Tibial artery (tissue), 4 donors: ENCODE data around the gene PDE11A.

ENCODE experiments used
- DNase-seq, 2 donors: peaks; one replicate each; pipeline ENCODE4 v3.0.0-alpha.2; 2019
- H3K27ac ChIP-seq, 2 donors: fragments of 200-600 bp; sonication (generic) in 1 of 2; 1 replicate in 1 of 2; 2 replicates in 1 of 2; pipeline ENCODE4 v1.5.1; 2018 to 2019; ENCODE audit warnings: mild to moderate bottlenecking in 1 of 2
- H3K27me3 ChIP-seq, 2 donors: fragments of 200-600 bp; sonication (generic) in 1 of 2; one replicate each; pipeline versions ENCODE4 v1.5.1 to v1.6.0; 2016 to 2019
- H3K36me3 ChIP-seq, 3 donors: fragments of 200-600 bp; sonication (generic) in 2 of 3; one replicate each; pipeline ENCODE4 v1.5.1; 2016 to 2019; ENCODE audit warnings: mild to moderate bottlenecking in 2 of 3
- H3K4me1 ChIP-seq, 4 donors: fragments of 200-600 bp; sonication (generic) in 2 of 4; 1 replicate in 3 of 4; 2 replicates in 1 of 4; pipeline ENCODE4 v1.5.1; 2016 to 2019
- H3K4me3 ChIP-seq, 2 donors: fragments of 200-600 bp; sonication (generic) in 1 of 2; 1 replicate in 1 of 2; 2 replicates in 1 of 2; pipeline ENCODE4 v1.5.1; 2018 to 2019; ENCODE audit warnings: mild to moderate bottlenecking in 2 of 2
- H3K9me3 ChIP-seq, 3 donors: fragments of 200-600 bp; sonication (generic) in 1 of 3; one replicate each; pipeline ENCODE4 v1.5.1; 2016 to 2019
- intact Hi-C: fragments of 100-400 bp; cut with DNase I; formaldehyde crosslinking; loops from one replicate; pipeline ENCODE4 v1.15.0; 2023; ENCODE audit warnings: low total_unique reads
- TF ChIP-seq, protein P1 (sequence below), 2 experiments: fragments of 200-600 bp in 1 of 2; fragments of 450-650 bp in 1 of 2; IDR thresholded peaks; one replicate each; pipeline ENCODE4 v1.5.1; 2017 to 2019; ENCODE audit warnings: antibody characterized with exemption in 2 of 2, mild to moderate bottlenecking in 1 of 2, moderate library complexity in 1 of 2

The PDE11A gene

DNA sequence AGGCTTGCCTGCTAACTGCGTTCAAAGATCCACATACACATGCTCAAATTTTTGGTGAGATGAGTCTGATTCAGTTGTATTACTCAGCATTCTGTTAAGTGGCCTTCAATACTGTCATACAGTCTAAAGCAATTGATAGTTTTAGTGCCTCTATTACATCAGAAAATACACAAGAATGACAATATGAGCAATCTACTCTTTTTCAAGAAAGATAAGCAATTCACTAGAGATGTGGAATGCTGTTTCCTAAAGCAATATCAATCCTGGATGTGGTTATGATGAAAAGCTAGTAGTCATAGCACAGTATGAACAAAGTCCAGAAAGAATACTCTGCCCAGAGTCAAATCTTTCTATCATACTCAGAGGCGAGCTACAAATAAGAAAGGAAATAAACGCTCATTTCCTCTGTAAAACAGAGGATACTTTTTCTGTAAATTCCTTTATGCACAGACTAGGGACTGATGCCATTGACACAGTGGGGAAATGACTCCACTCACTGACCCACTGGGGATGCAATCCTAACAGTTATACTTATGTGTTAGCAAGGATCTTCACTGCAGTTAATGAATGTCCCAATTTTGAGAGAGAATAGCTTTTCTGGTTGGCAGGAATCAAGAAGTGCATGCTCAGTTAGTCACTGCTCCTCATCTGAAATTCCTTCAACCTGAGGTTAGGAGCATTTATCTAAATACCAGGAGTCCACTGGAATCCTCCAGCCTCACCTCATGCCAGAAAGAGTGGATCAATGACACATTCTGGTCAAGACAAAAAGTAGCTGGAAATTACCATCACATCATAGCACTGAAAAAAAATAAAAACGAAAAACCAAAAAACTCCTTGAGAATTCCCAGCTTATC is 83.3 kb downstream of the PDE11A start:
- H3K9me3 ChIP-seq = no peaks in the 10 kb centered on the region
- intact Hi-C loops = no loop called here
- H3K4me1 ChIP-seq = no peaks in the 10 kb centered on the region
- H3K36me3 ChIP-seq = no peaks in the 10 kb centered on the region
- DNase-seq = no peak
- TF ChIP-seq, protein P1, sequence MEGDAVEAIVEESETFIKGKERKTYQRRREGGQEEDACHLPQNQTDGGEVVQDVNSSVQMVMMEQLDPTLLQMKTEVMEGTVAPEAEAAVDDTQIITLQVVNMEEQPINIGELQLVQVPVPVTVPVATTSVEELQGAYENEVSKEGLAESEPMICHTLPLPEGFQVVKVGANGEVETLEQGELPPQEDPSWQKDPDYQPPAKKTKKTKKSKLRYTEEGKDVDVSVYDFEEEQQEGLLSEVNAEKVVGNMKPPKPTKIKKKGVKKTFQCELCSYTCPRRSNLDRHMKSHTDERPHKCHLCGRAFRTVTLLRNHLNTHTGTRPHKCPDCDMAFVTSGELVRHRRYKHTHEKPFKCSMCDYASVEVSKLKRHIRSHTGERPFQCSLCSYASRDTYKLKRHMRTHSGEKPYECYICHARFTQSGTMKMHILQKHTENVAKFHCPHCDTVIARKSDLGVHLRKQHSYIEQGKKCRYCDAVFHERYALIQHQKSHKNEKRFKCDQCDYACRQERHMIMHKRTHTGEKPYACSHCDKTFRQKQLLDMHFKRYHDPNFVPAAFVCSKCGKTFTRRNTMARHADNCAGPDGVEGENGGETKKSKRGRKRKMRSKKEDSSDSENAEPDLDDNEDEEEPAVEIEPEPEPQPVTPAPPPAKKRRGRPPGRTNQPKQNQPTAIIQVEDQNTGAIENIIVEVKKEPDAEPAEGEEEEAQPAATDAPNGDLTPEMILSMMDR (IDR thresholded peaks at IDR 0.05) = no peak
- H3K27me3 ChIP-seq = no peaks in the 10 kb centered on the region
- no peak overlapping the region for H3K4me3 ChIP-seq
- H3K27ac ChIP-seq = no peak overlapping the region

DNA sequence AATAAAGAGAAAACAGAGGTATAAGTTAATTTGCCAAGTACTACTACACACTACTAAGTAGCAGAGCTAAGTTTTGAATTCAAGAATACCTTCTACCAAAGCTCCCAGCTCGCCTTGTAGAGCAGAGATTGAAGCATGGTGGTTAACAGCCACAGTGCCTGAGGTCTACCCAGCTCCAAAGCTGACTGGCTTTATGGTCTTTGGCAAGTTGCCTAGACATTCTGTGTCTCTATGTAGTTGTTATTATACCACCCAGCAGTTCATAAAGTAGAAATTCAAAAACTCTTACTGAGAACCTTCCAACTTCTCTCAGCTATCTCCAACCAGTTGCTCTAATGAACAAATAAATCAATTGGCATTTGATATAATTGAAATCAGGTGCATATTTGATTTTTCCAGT is 87.8 kb downstream of the PDE11A start:
- Histone ChIP-seq H3K4me1 (no peaks in the 10 kb centered on the region), H3K36me3 (no peaks in the 10 kb centered on the region), H3K9me3 (no peaks in the 10 kb centered on the region), H3K27ac (no peak overlapping the region), H3K4me3 (no peak overlapping the region), H3K27me3 (no peaks in the 10 kb centered on the region)
- TF ChIP-seq, protein P1 (IDR thresholded peaks at IDR 0.05) = no peak
- DNase-seq = no peak
- intact Hi-C loops = no loop called here

DNA sequence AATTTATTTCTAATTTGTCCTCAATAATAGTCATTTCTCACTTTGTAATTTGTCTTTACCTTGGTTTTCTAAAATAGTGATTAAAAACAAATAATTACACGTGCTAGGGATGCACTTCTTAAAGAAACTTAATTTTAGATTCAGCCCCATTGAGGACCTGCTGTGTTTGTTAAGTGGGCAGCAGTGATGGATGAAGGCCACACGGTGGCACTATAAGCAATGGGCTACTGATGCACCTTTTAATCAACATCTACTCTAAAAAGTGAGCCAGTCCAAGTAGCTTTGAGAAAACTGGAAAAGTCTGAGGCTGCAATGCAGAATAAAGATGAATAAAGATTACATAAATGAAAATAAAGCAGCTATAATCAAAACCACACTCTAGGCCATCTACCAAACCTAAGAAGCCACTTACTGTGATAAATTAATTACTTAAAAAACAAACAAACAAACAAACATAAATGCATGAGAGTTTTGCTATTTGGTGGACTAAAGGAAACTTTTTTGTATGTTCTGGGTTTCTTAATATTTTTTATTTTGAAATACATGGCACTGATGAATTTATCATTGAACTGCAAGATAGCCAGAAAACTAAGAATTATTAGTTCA is 89.3 kb downstream of the PDE11A start:
- H3K4me1 ChIP-seq = no peaks in the 10 kb centered on the region
- H3K27me3 ChIP-seq = no peaks in the 10 kb centered on the region
- no peaks in the 10 kb centered on the region for H3K9me3 ChIP-seq
- DNase-seq = no peak
- no peak overlapping the region for H3K27ac ChIP-seq
- intact Hi-C loops = no loop called here
- TF ChIP-seq, protein P1 (IDR thresholded peaks at IDR 0.05) = peak; percentile 24 to 49
- H3K36me3 ChIP-seq = no peaks in the 10 kb centered on the region
- H3K4me3 ChIP-seq = no peak overlapping the region

DNA sequence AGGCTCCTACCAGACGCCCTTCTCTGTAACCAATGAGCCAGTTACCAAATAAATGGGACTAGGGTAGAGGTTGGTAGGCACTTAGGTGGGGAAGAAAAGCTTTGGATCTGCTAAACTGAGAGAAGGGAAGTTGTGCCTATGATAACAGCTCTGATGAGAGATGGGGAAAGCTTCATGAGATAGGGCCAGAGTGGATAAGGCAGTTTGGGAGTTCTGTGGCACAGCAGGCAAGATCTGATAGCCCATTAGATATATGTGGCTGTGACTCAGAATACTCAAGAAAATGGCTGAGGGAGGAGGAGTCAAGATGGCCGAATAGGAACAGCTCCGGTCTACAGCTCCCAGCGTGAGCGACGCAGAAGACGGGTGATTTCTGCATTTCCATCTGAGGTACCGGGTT is 99.8 kb downstream of the PDE11A start:
- TF ChIP-seq, protein P1 (IDR thresholded peaks at IDR 0.05) = no peak
- intact Hi-C loops = no loop called here
- no peak overlapping the region for H3K4me3 ChIP-seq
- no peaks in the 10 kb centered on the region for H3K27me3 ChIP-seq
- no peak overlapping the region for H3K27ac ChIP-seq
- H3K36me3 ChIP-seq = no peaks in the 10 kb centered on the region
- H3K4me1 ChIP-seq = no peaks in the 10 kb centered on the region
- no peak for DNase-seq
- H3K9me3 ChIP-seq = no peaks in the 10 kb centered on the region

DNA sequence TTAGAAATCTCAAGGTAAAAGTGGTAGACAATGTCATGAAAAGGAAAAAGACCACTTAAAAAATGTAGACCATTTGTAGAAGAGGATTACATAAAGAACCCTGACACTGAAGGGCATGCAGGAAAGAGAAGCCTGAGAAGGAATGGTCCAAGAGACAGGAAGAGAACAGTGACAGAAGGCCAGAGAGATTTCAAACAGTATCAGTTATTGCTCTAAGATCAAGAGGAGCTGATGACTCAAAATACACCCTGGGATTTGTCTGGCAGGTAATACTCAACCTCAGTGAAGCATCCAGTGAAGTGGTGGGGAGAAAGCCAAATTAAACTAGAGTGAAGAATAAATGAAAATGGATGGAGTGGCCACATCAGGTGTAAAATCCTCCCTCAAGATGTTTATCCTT is 100.5 kb downstream of the PDE11A start:
- no peak for DNase-seq
- TF ChIP-seq, protein P1 (IDR thresholded peaks at IDR 0.05) = no peak
- Histone ChIP-seq H3K27ac (no peak overlapping the region), H3K36me3 (no peaks in the 10 kb centered on the region), H3K4me1 (no peaks in the 10 kb centered on the region), H3K4me3 (no peak overlapping the region), H3K27me3 (no peaks in the 10 kb centered on the region), H3K9me3 (no peaks in the 10 kb centered on the region)
- intact Hi-C loops = no loop called here
